HL-60 (cell line): ENCODE measurements around the gene COL18A1.

ENCODE experiments used
- CTCF ChIP-seq: IDR thresholded peaks from one replicate; pipeline ENCODE4 v1.5.1; 2011; ENCODE audit warnings: low read length, control low read depth, inconsistent platforms; ENCODE audit not compliant: insufficient read depth
- GABPA ChIP-seq: IDR thresholded peaks from 2 replicates; pipeline ENCODE4 v1.6.1; 2012; ENCODE audit warnings: low read depth
- POLR2AphosphoS5 ChIP-seq: IDR thresholded peaks from 2 replicates; pipeline ENCODE4 v1.6.1; 2012; ENCODE audit warnings: low read depth
- REST ChIP-seq: IDR thresholded peaks from 2 replicates; pipeline ENCODE4 v1.6.1; 2012; ENCODE audit warnings: low read depth; ENCODE audit not compliant: insufficient replicate concordance
- SPI1 ChIP-seq: IDR thresholded peaks from 2 replicates; pipeline ENCODE4 v1.6.1; 2012; ENCODE audit warnings: low read depth, mild to moderate bottlenecking, borderline replicate concordance

- TF ChIP-seq SPI1: no peak
- TF ChIP-seq CTCF: no peak
- TF ChIP-seq POLR2AphosphoS5: no peak
- no peak for TF ChIP-seq GABPA
- TF ChIP-seq REST: no peak
These were observed 142.6 kb downstream of the COL18A1 start for GRCh38 chr21:45547545-45547900.
